DMS53 treated with DMSO at 0.1 percent for 48 hours (cell line): ENCODE measurements around the gene TUBGCP6.

Experiments used
- DNase-seq: peaks from one replicate; lab custom pipeline; 2025; ENCODE audit not compliant: unreplicated experiment; lab: John Stamatoyannopoulos, UW

TUBGCP6 gene

GRCh38 chr22:50183141-50183971 is 61.5 kb downstream of the TUBGCP6 start:
- DNase-seq, result no peak

- no peak for DNase-seq
These were observed 62.4 kb downstream of the TUBGCP6 start for GRCh38 chr22:50182176-50183081.

GRCh38 chr22:50180727-50181521 is 63.9 kb downstream of the TUBGCP6 start:
- no peak for DNase-seq

- DNase-seq, result no peak
These were observed 64.7 kb downstream of the TUBGCP6 start for GRCh38 chr22:50179937-50180726.

- no peak for DNase-seq
These were observed 65.7 kb downstream of the TUBGCP6 start for GRCh38 chr22:50178871-50179869.

GRCh38 chr22:50178471-50178864 is 66.4 kb downstream of the TUBGCP6 start:
- no peak for DNase-seq

GRCh38 chr22:50177537-50178470 is 67.0 kb downstream of the TUBGCP6 start:
- DNase-seq, result no peak

GRCh38 chr22:50176850-50177536 is 67.8 kb downstream of the TUBGCP6 start:
- DNase-seq, result no peak

- no peak for DNase-seq
These were observed 68.6 kb downstream of the TUBGCP6 start for GRCh38 chr22:50175921-50176849.

GRCh38 chr22:50175191-50175461 is 69.7 kb downstream of the TUBGCP6 start:
- no peak for DNase-seq

GRCh38 chr22:50174382-50175190 is 70.2 kb downstream of the TUBGCP6 start:
- DNase-seq, result no peak

GRCh38 chr22:50173983-50174355 is 70.9 kb downstream of the TUBGCP6 start:
- no peak for DNase-seq

- DNase-seq, result no peak
These were observed 71.4 kb downstream of the TUBGCP6 start for GRCh38 chr22:50173311-50173982.

- no peak for DNase-seq
These were observed 72.8 kb downstream of the TUBGCP6 start for GRCh38 chr22:50171965-50172421.

GRCh38 chr22:50171319-50171964 is 73.4 kb downstream of the TUBGCP6 start:
- no peak for DNase-seq
